ENCODE results near the gene LTB4R2. TPM values are rescaled to one million over a fixed set of nuclear protein-coding genes. Genes with fewer than 3 reads are reported as not detected.

Gene LTB4R2
- total RNA-seq, 1 donor from 2014 or later, result 17.5 TPM

DNA sequence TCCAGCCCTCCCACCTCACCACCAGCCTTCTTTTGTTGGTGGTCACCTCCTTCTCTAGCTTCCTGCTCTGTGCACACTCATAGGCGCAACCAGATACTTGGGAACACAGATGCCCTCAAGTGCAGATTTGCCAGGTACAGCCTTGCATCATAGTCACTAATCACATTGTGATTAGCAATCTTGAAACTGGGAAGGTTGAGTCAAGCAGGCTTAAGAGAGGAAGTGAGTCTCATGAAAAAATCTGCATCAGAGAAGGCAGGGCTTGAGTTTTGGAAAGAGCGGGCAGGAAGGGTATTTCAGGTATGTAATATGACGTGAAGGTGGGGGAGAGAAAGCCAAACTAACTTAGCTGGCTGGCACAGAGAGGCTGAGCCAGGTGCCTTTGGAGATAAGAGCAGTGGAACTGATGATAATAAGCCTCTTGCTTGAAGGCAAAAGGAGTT is 35.8 kb upstream of the LTB4R2 start:
- intact Hi-C loops (cut with micrococcal nuclease), result no loop called here

DNA sequence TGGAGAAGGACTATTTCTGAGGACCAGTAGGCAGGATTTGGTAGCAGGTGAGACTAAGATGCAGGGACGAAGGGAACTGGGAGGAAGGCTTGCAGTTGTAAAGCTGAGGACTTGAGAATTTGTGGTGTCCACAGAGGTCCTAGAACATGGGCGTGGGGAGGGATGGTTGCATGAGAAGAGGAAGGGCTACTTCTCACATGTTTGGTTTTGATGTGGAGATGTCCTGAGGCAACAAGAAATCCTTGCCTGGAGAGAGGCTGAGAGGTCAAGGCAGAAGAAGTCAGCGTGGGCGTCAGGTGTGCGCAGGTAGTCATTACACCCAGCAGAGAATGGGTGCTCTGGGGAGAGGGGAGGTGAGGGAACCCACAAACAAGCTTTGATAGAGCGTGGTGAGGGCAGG is 32.9 kb upstream of the LTB4R2 start:
- intact Hi-C loops (cut with micrococcal nuclease), result no loop called here

DNA sequence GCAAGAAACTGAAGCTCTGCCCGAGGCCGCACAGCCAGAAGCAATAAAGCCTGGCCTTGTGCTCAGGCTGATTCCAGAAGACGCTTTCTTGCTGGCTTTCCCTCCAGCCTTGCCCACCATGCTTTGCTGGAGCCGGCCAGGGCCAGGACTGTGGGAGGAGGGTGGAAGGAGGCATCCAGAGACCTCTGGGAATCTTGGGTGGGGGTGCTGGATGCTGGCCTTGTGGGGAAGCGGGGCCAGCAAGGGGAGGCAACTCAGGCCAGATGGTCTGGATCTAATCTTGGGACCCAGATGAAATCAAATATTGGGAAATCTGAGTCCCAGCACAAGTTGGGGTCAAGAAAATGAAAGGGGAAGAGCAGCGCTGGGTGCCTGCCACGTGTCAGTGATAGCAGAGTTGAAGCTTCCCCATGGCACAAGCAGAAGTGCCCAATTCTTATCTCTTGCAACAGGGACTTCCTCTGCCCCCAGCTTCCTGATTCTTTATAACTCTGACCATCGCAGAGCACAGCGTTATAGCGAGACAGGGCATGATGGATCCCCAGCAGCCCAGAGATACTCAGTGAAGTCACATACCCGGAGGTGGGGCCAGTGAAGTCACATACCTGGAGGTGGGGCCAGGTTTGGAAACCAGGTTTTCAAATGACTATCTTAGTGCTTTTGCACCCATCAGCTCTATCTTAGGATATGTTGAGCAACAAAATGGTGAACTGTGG is 32.2 kb upstream of the LTB4R2 start:
- intact Hi-C loops (cut with micrococcal nuclease), result no loop called here

DNA sequence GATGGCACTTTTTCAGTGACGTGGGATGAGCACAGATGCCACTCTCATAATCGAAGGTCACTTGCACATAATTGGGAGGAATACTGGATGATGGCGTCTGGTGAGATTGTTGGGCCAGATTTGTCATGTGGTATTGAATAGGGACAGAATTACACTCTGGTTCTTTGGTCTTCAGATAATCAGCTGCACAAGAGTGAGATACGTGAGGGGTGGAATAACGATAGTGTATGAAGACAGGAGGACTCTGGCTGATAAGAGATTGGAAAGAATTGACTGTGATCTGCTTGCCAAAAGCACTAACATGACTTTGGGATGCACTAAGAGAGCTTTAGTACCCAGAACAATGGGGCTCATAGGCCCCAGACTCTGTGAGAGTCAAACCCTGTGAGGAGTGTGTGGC is 31.5 kb upstream of the LTB4R2 start:
- intact Hi-C loops (cut with micrococcal nuclease), result no loop called here

DNA sequence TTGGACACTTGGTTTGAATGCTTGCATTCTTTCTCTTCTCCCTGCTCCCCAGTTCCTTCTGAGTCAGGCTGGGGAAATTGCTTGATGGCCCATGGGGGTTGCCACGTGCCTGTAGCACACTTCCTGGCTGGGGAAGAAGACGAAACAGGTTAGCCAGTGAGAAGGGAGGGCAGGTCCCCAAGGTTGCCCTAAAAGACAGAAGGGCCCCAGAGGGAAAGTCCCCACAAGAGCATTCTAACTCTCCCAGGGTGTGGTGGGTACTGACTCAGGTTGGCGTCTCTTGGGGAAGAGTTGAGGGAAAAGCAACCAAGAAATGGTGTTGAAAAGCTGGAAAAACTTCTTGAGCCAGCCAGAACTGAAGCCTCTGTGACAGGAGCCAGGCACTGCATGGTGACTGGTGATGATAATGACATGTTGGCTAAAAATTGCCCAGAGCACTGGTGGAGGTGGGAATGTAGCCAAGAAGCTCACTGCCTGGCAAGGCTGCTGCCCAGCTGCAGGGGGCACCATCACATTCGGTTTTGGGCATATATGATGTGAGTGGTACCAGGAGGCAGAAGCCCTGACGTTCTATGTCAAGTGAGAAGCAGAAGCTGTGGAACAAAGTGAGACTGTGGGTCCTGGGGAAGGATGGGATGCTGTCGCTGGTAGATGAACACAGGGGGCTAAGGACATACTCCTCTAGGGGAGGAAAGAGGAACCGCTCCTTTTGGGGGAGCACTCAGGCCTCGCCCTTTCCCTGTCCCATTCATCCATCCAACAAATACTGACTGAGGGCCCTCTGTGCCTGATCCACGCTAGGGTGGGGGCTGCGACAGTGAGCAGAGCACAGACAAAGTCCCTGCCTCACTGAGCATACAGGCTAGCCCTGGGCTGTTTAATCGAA is 30.4 kb upstream of the LTB4R2 start:
- intact Hi-C loops (cut with micrococcal nuclease), result loop anchor here (1.0 kb wide), 1 partner anchor 20 kb away; the partner anchor contains the start of genes DHRS1 and NOP9

DNA sequence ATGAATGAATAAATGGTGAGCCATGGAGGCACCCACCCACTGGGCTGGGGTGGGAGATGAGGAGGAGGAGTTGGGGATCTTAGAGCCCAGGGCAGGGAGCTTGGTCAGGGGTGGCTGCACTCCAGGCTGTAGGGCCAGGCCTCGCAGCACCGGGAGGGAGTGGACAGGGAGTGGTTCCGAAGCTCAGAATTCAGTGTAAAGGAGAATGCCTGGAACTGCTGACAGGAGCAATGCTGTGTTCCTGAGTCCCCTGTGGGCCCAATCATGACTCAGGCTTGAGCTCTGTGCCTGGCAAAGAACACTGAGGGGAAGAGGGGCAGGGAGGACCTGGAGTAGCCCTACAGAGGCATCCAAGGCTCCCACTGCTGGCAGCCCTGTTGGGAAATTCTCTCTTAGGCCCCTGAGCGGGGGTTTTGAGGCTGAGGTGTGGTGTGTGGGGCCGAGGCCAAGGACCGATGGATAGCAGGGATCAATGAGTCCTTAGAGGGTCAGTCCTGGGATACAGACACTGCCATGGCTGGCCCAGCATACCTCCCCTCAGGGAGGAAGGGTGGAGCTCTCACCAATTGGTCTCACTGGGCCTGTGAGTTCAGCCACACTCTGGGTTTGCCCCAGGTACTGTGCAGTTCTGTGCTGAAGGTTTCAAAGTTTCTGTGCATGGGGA is 29.0 kb upstream of the LTB4R2 start:
- intact Hi-C loops (cut with micrococcal nuclease), result no loop called here

DNA sequence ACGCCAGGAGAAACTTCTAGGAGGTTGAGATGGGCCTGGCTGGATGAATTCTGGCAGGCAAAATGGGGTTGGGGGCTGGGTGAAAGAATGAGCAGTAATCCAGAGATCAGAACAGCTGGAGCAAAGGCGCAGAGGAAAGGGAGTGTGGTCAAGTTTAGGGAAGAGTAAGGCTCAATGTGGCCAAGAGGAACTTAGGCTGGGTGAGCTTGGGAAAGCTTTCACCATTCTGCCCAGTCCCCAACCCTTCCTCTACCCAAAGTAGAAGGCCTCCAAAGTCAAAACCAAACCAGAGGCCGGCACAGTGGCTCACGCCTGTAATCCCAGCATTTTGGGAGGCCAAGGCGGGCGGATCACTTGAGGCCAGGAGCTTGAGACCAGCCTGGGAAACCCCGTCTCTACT is 28.3 kb upstream of the LTB4R2 start:
- intact Hi-C loops (cut with micrococcal nuclease), result no loop called here

DNA sequence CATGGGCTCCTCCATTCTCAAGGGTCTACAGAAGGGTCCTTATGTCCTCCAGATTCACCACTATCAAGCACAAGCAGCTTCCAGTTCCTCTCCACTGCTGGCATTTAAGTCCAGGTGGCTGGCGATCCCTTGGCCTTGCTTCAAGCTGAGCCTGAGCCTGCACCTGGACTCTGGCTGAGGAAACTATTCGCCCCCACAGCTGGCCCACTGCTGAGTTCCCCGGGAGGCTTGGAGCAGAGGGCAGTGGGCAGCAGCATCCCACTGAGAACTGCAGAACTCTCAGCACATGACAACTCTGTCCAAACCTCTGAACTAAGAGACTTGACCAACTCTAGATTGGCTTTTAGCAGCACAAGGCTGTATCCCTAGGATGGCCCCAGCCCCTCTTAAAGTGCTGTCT is 27.2 kb upstream of the LTB4R2 start:
- intact Hi-C loops (cut with micrococcal nuclease), result no loop called here

DNA sequence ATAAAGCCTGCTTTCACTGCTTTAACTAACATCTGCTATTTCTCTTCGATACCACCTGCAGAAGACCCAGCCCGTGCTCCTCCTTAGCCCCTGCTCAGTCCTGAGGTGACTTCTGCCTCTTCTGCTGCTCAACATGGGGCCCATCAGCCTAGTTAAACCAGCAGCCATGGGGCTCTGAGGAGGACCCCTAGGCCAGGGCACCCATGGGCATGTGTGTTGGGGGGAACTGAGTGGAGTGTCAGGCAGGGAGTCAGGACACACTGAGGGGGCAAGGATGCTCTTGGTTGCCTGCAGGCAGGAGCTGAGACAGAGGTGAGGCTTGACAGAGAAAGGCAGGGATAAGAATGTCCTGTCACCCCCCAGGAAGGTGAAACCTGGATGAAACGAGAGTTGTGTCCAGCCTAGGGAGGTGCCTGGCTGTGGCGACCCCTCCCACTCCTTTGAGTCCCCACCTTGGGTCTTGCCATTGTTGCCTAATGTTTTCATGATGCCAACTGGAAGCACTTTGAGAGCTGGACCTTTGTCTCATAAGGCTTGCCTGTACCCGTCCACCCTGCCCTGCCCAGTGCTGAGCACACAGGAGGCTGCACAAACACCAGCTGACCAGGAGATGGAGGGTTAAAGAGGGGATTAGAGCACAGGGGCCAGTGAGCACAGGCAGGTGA is 26.0 kb upstream of the LTB4R2 start:
- intact Hi-C loops (cut with micrococcal nuclease), result no loop called here

DNA sequence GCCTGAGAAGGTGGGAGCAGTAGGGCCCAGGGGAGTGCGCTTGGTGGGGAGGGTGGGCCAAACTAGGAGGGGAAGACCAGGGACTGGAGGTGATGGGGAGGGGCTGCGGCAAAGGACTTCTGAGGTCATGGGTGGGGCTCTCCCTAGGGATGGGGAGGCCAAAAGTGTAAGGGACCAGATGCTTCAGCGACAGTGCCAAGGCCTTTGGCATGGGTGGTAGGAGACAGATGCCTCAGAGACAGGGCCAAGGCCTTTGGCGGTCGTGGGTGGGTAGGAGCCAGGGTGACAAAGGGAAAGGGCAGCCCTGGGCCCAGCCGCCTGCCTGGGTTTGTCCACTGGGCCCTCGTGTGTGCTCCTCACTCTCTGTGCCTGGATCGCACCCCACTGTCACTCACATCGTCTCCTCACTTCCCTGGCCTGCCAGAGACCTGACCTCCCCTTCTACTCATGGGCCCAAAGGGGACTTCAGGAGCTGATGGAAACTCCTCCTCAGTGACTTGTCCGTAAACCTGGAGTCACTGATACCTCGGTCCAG is 25.4 kb upstream of the LTB4R2 start:
- intact Hi-C loops (cut with micrococcal nuclease), result no loop called here

DNA sequence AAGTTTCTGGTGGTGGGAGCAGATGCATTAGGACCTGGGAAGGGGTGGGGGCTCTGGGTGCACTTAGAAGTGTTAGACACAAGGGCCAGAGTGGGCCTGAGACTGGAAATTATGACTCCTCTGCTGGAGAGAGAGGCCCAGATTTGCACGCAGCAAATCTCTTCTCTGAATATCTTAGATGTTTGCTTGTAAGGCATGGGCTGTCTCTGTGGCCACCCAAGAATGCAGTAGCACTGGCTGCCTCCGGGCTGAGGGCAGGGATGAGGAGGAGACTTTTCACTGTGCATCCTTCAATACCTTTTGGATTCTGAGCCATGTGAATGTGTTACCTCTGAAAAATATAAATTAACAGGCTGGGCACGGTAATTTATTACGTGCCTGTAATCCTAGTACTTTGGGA is 24.6 kb upstream of the LTB4R2 start:
- intact Hi-C loops (cut with micrococcal nuclease), result no loop called here

DNA sequence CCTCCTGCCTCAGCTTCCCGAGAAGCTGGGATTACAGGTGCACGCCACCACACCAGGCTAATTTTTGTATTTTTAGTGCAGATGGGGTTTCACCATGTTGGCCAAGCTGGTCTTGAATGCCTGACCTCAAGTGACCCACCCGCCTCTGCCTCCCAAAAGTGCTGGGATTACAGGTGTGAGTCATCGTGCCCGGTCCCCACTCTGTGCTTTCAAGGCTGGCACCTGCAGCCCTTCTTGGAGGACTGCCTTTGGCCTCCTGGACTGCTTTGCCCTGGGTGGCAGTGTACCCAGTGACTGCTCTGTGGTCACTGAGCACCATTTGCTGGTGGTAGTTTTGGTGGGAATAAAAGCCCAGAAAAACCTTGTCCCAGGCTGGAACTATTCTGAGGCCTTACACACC is 22.9 kb upstream of the LTB4R2 start:
- intact Hi-C loops (cut with micrococcal nuclease), result no loop called here

DNA sequence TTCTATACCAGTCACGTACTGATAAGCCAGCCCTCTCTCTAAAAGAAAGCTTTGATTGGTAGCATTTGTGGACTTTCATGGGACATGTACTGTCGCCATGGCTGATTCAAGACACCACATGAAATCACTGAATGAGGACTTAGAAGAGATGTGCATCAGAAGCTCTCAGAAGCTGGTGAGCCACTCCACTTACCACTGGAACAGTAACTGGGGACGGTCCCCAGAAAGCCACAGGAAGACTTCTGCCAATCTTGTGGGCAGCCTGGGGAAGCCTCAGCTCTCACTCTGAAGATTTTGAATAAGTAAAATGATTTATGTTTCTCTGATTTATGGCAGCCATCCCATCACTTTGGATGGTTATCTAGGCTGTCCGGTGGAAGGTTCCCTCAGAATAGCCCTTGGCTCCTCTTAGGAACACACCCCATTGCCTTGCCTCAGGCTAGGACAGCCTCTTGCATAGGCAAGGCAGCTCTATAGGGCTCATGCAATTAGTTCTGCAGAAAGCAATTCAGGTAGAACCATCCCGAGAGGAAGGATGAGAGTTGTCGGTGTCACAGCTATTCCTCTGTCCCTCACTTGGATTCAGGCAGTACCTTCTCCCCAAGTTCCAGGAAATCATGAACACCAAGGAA is 20.2 kb upstream of the LTB4R2 start:
- intact Hi-C loops (cut with micrococcal nuclease), result no loop called here

DNA sequence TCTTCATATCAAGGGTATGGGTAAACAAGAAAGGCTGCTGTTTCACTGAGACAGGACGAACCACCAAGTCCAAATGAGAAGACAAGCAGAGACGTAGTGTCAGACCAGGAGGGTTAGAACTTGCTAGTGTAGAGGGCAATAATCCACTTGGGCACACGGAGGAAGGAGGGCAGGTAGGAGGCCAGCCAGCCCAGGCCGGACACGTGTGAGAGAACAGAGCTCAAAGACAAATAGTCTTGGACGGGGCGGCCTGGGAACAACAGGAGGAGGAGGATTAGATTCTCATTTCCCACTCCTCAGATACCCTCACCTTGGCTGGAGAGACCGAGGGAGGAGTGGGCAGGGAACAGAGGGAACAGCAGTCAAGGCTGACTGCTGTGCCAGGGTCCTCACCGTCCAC is 19.2 kb upstream of the LTB4R2 start:
- intact Hi-C loops (cut with micrococcal nuclease), result no loop called here

DNA sequence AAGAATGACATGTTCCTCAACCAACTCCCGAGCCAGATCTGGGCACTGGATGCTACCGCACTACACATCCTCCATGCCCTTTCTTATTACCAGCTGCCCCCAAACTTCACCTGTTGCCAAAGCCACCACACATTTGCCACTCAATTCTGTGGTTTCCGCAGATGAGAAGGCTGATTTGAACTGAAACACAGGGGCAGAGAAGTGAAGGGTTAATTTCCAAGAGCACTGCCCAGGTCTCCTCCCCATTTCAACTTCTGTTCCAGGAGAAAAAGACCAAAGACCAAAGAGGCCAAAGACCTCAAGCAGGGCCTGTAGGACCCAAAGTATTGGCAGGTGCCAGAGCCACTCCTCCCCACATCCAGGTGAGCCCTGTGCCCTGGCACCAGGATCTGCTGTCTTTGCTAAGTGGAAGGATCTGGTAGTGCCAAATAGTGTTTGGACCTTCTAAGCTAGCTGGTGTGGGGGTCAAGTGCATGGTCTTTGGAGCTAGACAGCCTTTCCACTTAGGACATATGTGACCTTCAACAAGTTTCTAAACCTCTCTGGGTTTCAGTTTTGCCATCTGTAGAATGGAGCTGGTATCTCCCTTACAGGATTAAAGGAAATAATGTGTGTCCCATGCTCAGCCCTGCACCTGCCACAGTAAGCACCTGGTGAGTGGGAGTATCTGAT is 18.4 kb upstream of the LTB4R2 start:
- intact Hi-C loops (cut with micrococcal nuclease), result no loop called here

DNA sequence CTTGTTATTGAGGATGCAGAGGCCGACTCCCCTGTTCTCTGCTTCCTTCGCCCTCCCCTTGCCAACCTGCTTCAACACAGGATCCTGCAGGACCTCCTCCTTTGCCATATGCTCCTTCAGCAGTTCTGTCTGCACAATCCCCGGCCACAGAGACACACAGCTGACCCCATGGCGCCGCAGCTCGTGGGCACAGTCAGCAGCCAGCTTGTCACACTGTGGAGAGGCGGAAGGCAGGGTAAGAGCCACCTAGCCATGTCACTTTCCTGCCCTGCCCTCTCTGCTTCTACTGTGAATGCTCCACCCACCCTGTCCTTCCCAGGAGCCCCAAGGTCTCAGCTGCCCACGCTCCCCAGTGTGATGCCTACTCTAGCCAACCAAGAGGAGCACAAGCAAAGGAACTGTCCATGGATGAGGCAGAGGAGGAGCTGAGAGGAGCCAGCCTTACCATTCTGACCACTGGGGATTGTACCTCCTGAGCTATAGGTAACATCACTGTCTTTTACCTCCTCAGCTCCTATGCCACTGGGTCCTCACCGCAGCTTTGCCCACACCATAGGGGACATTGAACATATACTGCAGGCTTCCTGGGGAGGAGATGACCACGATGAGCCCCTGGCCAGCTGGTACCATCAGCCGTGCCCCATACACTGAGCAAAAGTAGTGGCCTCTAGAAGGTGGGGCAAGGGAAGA is 17.7 kb upstream of the LTB4R2 start:
- intact Hi-C loops (cut with micrococcal nuclease), result no loop called here

DNA sequence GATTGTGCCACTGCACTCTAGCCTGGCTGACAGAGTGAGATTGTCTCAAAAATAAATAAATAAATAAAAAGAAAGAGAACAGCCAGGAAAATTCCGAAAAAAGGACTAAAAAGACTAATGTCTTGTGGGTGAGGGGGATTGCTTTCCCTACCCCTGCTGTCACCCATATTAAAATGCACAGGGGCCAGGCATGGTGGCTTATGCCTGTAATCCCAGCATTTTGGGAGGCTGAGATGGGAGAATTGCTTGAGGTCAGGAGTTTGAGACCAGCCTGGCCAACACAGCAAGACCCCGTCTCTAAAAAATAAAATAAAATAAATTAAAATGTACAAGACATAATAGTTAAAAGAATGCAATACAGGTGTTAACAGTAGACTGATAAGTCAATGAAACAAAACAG is 16.4 kb upstream of the LTB4R2 start:
- intact Hi-C loops (cut with micrococcal nuclease), result no loop called here

DNA sequence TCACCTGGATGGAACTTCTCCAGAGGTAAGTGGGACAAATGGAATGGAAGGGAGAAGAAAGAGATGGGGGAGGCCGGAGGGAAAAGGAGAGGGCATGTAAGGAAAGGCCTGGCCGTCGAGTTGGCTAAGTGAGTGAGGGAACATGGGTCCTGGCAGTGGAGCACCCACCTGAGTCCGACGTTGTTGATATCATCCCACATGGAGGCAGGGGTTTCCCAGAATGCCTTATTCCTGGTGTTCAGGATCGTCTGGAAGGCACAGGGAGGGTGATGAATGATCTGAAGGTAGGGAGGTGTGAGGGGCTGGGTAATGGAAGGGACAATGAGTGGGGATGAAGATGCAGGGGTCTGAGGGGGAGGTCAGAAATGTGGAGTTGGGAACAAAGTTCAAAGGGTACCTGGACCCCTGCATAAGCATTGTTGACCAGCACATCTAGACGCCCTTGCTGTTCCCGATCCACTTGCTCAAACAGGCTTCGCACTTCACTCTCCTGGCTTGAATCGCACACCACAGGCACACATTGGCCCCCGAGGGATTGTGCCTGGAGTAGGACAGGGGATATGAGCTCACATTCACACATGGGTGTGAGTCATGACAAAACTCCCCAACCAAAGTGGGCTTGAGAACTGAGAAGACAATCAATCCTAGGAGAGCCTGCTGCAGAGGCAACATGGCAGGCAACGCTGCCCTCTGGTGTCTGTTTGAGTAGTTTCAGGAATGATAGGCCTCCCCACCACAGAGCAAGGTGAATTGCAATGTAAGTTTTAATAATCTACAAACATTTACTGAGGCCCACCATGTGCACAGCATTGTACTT is 13.4 kb upstream of the LTB4R2 start:
- intact Hi-C loops (cut with micrococcal nuclease), result loop anchor here (5.0 kb wide), 2 partner anchors 36 to 149 kb away; partner anchors contain the start of genes PSME2 and RNF31

Measured in T-helper 2 cell treated with Interferon-gamma antibody and Interleukin-4, amounts not matched to agents 100 ng/mL and 5 ng/mL, for 36 hours (primary cell).